Measurements from ENCODE around the gene SMAD2.

GRCh38 chr18:47930199-47930930, at the start of gene SMAD2:
- no peak for TF ChIP-seq EZH2phosphoT487 (IDR thresholded peaks at IDR 0.05; ENCODE audit: low read depth, severe bottlenecking, unreplicated experiment)
- TF ChIP-seq, protein P1, sequence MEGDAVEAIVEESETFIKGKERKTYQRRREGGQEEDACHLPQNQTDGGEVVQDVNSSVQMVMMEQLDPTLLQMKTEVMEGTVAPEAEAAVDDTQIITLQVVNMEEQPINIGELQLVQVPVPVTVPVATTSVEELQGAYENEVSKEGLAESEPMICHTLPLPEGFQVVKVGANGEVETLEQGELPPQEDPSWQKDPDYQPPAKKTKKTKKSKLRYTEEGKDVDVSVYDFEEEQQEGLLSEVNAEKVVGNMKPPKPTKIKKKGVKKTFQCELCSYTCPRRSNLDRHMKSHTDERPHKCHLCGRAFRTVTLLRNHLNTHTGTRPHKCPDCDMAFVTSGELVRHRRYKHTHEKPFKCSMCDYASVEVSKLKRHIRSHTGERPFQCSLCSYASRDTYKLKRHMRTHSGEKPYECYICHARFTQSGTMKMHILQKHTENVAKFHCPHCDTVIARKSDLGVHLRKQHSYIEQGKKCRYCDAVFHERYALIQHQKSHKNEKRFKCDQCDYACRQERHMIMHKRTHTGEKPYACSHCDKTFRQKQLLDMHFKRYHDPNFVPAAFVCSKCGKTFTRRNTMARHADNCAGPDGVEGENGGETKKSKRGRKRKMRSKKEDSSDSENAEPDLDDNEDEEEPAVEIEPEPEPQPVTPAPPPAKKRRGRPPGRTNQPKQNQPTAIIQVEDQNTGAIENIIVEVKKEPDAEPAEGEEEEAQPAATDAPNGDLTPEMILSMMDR (IDR thresholded peaks at IDR 0.05; ENCODE audit: poor library complexity): no peak
